ENCODE data around the gene SCD. TPM values are rescaled to one million over a fixed set of nuclear protein-coding genes. Genes with fewer than 3 reads are reported as not detected.
A peak's percentile ranks its signal among the peaks of the same experiment; 100 is the strongest.

Gene SCD
- total RNA-seq, 1 experiment from 2014 or later, result 449 TPM

- peaks cover 29% of the 10 kb centered on the region for H3K4me1 ChIP-seq
- ChIA-PET POLR2A (interaction anchor here (5.2 kb wide), 1 partner anchor 24 kb away, joined by 155 read pairs; no protein-coding TSS in a partner anchor), CTCF (interaction anchor here (1.5 kb wide), 1 partner anchor 21 kb away, joined by 5 read pairs; no protein-coding TSS in a partner anchor)
- Mint-ChIP-seq H3K36me3 (ENCODE audit: insufficient read depth, unreplicated experiment) (peaks cover 79% of the 10 kb centered on the region), H3K9me3 (ENCODE audit: unreplicated experiment) (no peaks in the 10 kb centered on the region), H3K4me1 (ENCODE audit: low read depth, unreplicated experiment) (peaks cover 43% of the 10 kb centered on the region), H3K27me3 (ENCODE audit: insufficient read depth, unreplicated experiment) (no peaks in the 10 kb centered on the region), H3K27ac (ENCODE audit: unreplicated experiment) (peak overlapping the region; percentile 75), H3K4me3 (ENCODE audit: unreplicated experiment) (peak overlapping the region; percentile 96)
- H3K36me3 ChIP-seq (ENCODE audit: control insufficient read depth, insufficient read depth, low read length), result peaks cover 17% of the 10 kb centered on the region
- H3K4me3 ChIP-seq (ENCODE audit: low read depth, low read length), result peak overlapping the region; percentile 90; the same call in 1 of the 2 replicates
- no peaks in the 10 kb centered on the region for H3K9me3 ChIP-seq
- intact Hi-C loops (cut with micrococcal nuclease; ENCODE audit: unreplicated experiment), result no loop called here
- no peaks in the 10 kb centered on the region for H3K27me3 ChIP-seq (replicated peaks; ENCODE audit: control insufficient read depth, insufficient read depth, low read length)
- no peak for TF ChIP-seq CTCF (IDR thresholded peaks at IDR 0.05; ENCODE audit: insufficient read depth in 1 of 2, low read depth in 1 of 2, low read length in 1 of 2, severe bottlenecking in 1 of 2, unreplicated experiment in 1 of 2)
- DNase-seq, result no peak
- no TSS peak for BruUV-seq (replicated peaks)
Observed at GRCh38 chr10:100349672-100350071, 2.6 kb downstream of the SCD start.

DNA sequence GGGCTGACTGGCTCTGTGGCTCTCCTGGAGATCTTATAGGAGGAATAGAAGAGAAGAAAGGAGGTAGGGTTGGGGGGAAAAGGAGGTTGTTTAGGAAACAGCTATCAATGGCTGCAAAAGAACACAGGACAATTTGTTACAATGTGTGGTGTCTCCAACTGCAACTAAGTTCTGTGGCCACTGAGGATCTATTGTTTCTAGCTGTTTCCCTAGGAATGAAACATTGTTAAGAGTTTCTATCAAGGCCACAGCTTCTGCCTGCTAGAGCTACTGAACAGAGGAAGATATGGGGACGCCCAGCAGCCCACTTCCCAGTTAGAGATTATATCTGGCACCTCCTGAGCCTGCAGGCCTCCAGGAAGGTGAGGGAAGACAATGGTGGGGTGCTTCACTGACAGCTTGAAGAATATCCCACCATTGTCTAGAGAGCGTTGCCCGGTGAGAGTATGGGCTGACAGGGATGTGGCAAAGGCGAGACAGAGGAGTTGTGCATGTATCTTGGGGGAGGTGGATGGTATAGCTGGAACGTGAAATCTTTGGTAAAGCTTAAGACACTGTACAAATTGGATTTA, 4.0 kb downstream of the SCD start:
- Histone ChIP-seq H3K4me1 (peaks cover 35% of the 10 kb centered on the region), H3K4me3 (ENCODE audit: low read depth, low read length) (no peak overlapping the region), H3K27me3 (replicated peaks; ENCODE audit: control insufficient read depth, insufficient read depth, low read length) (no peaks in the 10 kb centered on the region), H3K36me3 (ENCODE audit: control insufficient read depth, insufficient read depth, low read length) (peaks cover 17% of the 10 kb centered on the region), H3K9me3 (no peaks in the 10 kb centered on the region)
- no peak for TF ChIP-seq CTCF (IDR thresholded peaks at IDR 0.05; ENCODE audit: insufficient read depth in 1 of 2, low read depth in 1 of 2, low read length in 1 of 2, severe bottlenecking in 1 of 2, unreplicated experiment in 1 of 2)
- Mint-ChIP-seq H3K27me3 (ENCODE audit: insufficient read depth, unreplicated experiment) (no peaks in the 10 kb centered on the region), H3K9me3 (ENCODE audit: unreplicated experiment) (no peaks in the 10 kb centered on the region), H3K36me3 (ENCODE audit: insufficient read depth, unreplicated experiment) (peaks cover 92% of the 10 kb centered on the region), H3K4me3 (ENCODE audit: unreplicated experiment) (peak overlapping the region; percentile 22), H3K27ac (ENCODE audit: unreplicated experiment) (peak overlapping the region; percentile 7), H3K4me1 (ENCODE audit: low read depth, unreplicated experiment) (peaks cover 49% of the 10 kb centered on the region)
- no TSS peak for BruUV-seq (replicated peaks)
- POLR2A ChIA-PET, result no interaction called here
- intact Hi-C loops (cut with micrococcal nuclease; ENCODE audit: unreplicated experiment), result no loop called here
- no peak for DNase-seq
- CTCF ChIA-PET, result no interaction called here

DNA sequence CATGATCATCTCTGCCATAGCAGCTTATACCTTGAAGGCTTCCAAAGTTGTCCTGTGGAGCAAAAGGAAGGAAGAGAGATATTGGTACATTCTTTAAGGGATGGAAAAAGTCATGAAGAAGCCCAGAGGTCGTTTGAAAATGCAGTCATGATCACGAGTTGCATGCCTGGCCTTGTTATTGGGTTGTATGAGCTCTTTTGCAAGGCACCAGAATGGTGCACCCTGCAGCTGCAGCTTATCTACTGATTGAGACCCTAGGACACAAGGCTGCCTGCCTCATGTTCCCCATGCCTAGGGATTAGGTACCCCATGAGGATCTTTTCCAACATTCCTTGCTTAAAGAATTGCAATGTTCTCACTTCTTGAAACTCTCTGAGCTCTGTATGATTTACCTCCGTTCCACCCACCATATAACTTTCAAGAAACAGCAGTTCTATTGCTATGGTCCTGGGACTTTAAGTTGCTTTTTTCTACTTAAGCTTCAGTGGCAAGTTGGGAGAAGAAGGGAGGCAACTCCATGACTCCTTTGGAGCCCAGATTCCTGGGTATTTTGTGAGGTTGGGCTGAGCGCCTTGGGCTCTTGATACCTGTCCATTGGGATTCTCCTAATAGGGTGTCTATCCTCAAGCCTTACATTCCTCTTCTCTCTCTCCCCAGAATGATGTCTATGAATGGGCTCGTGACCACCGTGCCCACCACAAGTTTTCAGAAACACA, 6.9 kb downstream of the SCD start:
- H3K27ac Mint-ChIP-seq (ENCODE audit: unreplicated experiment), result no peak overlapping the region
- H3K4me1 Mint-ChIP-seq (ENCODE audit: low read depth, unreplicated experiment), result peaks cover 59% of the 10 kb centered on the region
- no peak overlapping the region for H3K4me3 ChIP-seq (ENCODE audit: low read depth, low read length)
- no peak overlapping the region for H3K4me3 Mint-ChIP-seq (ENCODE audit: unreplicated experiment)
- peaks cover 16% of the 10 kb centered on the region for H3K36me3 ChIP-seq (ENCODE audit: control insufficient read depth, insufficient read depth, low read length)
- ChIA-PET CTCF (no interaction called here), POLR2A (interaction anchor here (0.6 to 2.0 kb wide), 4 partner anchors 19 to 26 kb away, joined by 4 to 9 read pairs (median 6); no protein-coding TSS in a partner anchor)
- peaks cover 96% of the 10 kb centered on the region for H3K36me3 Mint-ChIP-seq (ENCODE audit: insufficient read depth, unreplicated experiment)
- no peaks in the 10 kb centered on the region for H3K27me3 ChIP-seq (replicated peaks; ENCODE audit: control insufficient read depth, insufficient read depth, low read length)
- peaks cover 53% of the 10 kb centered on the region for H3K4me1 ChIP-seq
- intact Hi-C loops (cut with micrococcal nuclease; ENCODE audit: unreplicated experiment), result no loop called here
- TF ChIP-seq CTCF (IDR thresholded peaks at IDR 0.05; ENCODE audit: insufficient read depth in 1 of 2, low read depth in 1 of 2, low read length in 1 of 2, severe bottlenecking in 1 of 2, unreplicated experiment in 1 of 2), result no peak
- peaks cover 9% of the 10 kb centered on the region for H3K9me3 Mint-ChIP-seq (ENCODE audit: unreplicated experiment)
- no TSS peak for BruUV-seq (replicated peaks)
- H3K9me3 ChIP-seq, result no peaks in the 10 kb centered on the region
- H3K27me3 Mint-ChIP-seq (ENCODE audit: insufficient read depth, unreplicated experiment), result no peaks in the 10 kb centered on the region
- no peak for DNase-seq

Data from Caco-2 (cell line).